Thyroid gland (tissue), 4 donors: Measurements from ENCODE around the gene SLC8B1.

Experiments
- CTCF ChIP-seq, 6 experiments: fragments of 200-600 bp in 3 of 6; fragments of 450-650 bp in 3 of 6; sonication (generic) in 3 of 6; IDR thresholded peaks; one replicate each; pipeline ENCODE4 v1.5.1; 2016 to 2019; ENCODE audit warnings: antibody characterized with exemption in 6 of 6, mild to moderate bottlenecking in 2 of 6, inconsistent platforms in 1 of 6, moderate library complexity in 1 of 6
- POLR2A ChIP-seq, 2 donors: fragments of 450-650 bp; IDR thresholded peaks; one replicate each; pipeline ENCODE4 v1.6.1; 2017; ENCODE audit warnings: antibody characterized with exemption in 2 of 2, mild to moderate bottlenecking in 2 of 2, moderate library complexity in 1 of 2

GRCh38 chr12:113293100-113293499 lies 41.8 kb downstream of the SLC8B1 start:
- TF ChIP-seq CTCF (IDR thresholded peaks at IDR 0.05) (no peak), POLR2A (IDR thresholded peaks at IDR 0.05) (no peak)
